Activated CD8-positive, alpha-beta memory T cell treated with anti-CD3 and anti-CD28 coated beads, Interleukin-2, amount 50 U/mL, for 24 hours (primary cell): ENCODE data around the gene DENND1B.

ENCODE experiments used
- DNase-seq: peaks from one replicate; pipeline ENCODE4 v3.0.0-alpha.2; 2020; ENCODE audit errors: extremely low read depth

DENND1B gene

GRCh38 chr1:197683895-197684553, 91.3 kb downstream of the DENND1B start:
- no peak for DNase-seq

DNA sequence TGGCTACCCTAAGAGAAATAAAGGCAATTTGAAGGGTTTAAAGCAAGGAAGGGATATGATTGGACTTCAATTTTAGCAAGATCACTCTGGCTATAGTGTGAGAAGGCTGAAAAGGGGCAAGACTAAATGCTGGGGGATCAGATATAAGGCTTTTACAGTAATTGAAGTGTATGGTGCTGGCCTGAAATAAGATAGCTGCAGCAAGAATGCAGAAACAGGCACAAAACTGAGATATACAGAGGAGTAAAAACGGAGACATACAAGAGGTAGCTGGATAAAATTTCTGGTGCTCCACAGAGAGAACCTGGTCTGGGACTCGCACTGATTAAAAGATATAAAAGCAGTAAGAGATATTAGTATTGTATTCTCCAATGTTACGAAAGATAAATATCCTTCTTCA, 92.0 kb downstream of the DENND1B start:
- no peak for DNase-seq

GRCh38 chr1:197680311-197680710, 95.0 kb downstream of the DENND1B start:
- DNase-seq: no peak

GRCh38 chr1:197677752-197678295, 97.5 kb downstream of the DENND1B start:
- DNase-seq: no peak

DNA sequence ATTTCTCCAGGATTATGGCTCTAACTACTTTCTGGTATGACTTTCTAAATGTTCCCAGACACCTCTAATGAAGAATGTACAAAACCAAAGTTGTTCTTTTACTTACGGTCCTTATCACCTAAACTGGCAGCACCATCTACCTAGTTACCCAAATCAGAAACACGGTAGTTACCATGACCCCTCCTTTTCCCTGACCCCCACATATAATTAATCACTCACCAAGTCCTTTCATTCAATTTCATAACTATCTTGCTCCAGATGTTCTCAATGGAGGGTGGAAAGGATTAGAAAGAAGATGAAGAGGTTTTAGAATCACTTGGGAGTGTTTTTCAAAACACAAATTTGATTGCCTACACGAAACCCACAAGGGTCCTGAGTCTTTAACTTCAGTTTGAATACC, 98.0 kb downstream of the DENND1B start:
- no peak for DNase-seq

GRCh38 chr1:197675583-197676208, 99.6 kb downstream of the DENND1B start:
- DNase-seq: no peak

- DNase-seq: no peak
These were observed 101.0 kb downstream of the DENND1B start for GRCh38 chr1:197674286-197674685.

- DNase-seq: no peak
These were observed 102.0 kb downstream of the DENND1B start for GRCh38 chr1:197673292-197673691.

DNA sequence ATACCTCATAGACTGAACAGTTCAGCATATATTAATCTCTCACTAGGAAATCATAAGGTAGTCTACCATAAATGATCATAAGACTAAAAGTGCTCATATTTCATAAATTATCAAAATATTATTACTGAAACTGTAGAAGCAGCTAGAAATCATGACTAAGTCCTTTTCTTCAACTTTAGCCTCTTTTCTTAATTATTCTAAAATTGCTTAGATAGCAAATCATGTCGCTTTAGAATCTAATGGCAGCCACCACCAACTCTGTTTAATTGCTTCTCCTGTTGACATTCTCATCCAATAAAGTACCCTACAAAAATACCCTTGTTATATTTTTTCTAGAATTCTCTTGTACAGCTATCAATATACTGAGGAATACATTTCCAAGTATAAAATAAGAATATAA, 102.9 kb downstream of the DENND1B start:
- DNase-seq: no peak

GRCh38 chr1:197671920-197672319, 103.4 kb downstream of the DENND1B start:
- DNase-seq: no peak

- no peak for DNase-seq
These were observed 104.1 kb downstream of the DENND1B start for GRCh38 chr1:197671140-197671539.

DNA sequence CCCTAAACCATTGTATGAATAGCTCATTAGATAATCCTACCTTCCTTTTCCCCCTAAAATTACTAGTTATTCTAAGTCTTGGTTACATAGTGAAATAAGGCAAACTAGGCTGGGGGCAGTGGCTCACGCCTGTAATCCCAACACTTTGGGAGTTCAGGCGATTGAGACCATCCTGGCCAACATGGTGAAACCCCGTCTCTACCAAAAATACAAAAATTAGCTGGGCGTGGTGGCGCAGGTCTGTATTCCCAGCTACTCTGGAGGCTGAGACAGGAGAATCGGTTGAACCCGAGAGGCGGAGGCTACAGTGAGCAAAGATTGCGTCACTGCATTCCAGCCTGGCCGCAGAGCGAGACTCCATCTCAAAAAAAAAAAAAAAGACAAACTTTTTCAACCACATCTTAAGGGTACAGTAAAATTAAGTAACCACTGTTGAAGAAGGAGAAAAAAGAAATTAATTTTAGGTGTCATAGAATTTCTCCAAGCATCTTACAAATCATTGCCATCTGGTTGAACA, 108.5 kb downstream of the DENND1B start:
- DNase-seq: no peak

DNA sequence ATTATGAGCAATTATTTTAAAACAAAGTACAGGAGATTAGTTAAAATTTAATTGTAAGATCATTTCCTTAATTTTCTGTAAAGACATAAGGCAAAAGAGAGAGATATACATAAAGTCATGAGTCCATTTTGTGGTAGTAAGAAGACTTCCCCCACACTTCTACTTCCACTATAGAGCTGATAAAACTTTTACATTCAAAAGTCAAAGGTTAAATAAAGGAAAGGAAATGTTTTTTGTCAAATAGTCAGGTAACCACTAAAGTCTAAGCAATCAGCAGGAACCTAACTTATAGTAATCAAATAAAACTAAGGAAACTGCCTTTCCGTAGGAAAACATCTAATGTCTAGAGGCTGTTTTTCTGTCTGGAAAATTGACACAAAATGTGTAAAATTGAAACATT, 110.9 kb downstream of the DENND1B start:
- no peak for DNase-seq

- DNase-seq: no peak
These were observed 111.9 kb downstream of the DENND1B start for GRCh38 chr1:197663162-197663953.

GRCh38 chr1:197660389-197660788, 114.9 kb downstream of the DENND1B start:
- no peak for DNase-seq

GRCh38 chr1:197659171-197659570, 116.1 kb downstream of the DENND1B start:
- no peak for DNase-seq

- DNase-seq: no peak
These were observed 126.1 kb downstream of the DENND1B start for GRCh38 chr1:197649188-197649587.

- DNase-seq: no peak
These were observed 137.0 kb downstream of the DENND1B start for GRCh38 chr1:197638316-197638715.

GRCh38 chr1:197637406-197637805, 137.9 kb downstream of the DENND1B start:
- DNase-seq: no peak

- no peak for DNase-seq
These were observed 141.7 kb downstream of the DENND1B start for GRCh38 chr1:197633447-197634078.

DNA sequence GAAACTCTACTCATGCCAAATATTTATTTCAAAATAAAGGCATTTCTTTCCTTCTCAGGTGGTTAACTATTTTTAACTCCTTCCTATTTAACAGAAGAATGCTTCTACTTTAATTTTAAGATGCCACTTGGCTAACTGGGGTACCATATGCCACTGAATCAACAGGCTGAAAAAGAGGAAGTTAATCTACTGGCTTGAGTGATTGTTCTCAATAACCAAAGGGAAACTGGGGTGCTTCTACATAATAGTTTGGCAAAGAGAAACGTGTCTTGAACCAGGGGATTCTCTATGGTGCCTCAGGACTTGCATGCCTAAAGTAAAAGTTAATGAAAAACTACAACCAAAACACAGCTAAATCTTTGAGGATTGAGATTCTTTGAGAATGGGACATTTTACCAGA, 142.6 kb downstream of the DENND1B start:
- DNase-seq: no peak

DNA sequence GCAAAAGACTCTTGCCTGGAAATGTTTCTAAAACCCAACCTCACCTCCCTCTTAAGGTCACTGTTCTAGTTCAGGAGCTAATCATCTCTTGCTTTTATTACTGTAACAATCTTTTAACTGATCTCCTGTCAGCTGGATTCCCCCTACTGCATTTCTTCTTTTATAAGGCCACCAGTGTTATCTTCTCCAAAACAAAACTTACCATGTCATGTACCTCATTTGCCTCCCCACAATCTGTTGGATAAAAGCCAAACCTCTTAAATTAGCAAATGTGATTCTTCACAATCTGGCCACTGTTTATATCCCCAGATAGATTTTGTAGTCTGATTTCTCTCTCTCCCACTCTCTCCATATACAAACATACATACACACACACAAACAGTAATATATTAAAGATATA, 143.3 kb downstream of the DENND1B start:
- no peak for DNase-seq
